ENCODE results near the gene BMI1. TPM values are rescaled to one million over a fixed set of nuclear protein-coding genes. Genes with fewer than 3 reads are reported as not detected.
A peak's percentile ranks its signal among the peaks of the same experiment; 100 is the strongest.

The BMI1 gene
- total and polyA plus RNA-seq, 11 donors = 10.6 to 48.5 (median 31.1) TPM

DNA sequence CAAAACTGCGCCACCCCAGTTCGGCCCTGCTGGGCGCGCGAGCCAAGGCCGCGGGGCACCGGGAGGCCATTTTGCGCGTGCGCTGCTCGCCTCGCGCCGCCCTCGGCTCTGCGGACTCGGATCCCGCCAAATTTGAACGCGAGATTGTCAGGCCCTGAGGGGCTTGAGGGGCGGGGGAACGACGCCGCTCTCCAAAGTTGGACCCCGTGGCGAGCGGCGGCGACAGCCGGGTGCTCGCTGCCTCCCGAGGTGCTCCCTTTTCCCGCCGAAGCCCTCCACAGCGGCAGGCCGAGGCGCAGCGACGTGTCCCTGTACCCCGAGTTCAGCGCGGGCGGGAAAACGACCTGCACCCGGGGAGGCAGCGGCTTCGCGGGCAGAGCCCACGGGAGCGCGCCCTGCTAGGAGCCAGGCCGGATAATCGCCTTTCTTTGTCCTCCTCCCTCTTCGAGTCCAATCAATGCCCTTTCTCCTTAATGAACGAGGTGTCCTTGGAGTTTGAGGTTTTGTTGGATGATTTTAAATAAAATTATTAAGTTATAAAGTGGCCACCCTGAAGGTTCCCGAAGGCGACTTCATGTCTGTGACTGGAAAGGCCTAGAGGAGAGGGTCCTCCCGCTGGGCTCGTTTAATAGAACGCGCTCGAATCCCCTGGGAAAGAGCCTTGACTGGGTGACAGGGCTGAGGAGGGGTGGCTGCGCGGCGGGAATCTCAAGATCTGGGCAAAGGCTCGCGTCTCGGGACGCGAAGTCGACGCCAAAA, 13.7 kb downstream of the BMI1 start:
- H3K36me3 ChIP-seq = peaks cover 0 to 14% (median 7%) of the 10 kb centered on the region in 9 donors
- peaks cover 0 to 7% (median 0%) of the 10 kb centered on the region in 12 donors for H3K9me3 ChIP-seq
- peak overlapping the region; percentile 8 to 65 (median 50) for H3K4me3 ChIP-seq
- H3K4me1 ChIP-seq = peaks cover 9 to 43% (median 22%) of the 10 kb centered on the region in 12 donors
- peak in 2 of 4 donors; percentile 23 to 42 for ATAC-seq
- peak in 3 of 5 donors; percentile 25 to 66 (median 33) for DNase-seq
- TF ChIP-seq, protein P1, sequence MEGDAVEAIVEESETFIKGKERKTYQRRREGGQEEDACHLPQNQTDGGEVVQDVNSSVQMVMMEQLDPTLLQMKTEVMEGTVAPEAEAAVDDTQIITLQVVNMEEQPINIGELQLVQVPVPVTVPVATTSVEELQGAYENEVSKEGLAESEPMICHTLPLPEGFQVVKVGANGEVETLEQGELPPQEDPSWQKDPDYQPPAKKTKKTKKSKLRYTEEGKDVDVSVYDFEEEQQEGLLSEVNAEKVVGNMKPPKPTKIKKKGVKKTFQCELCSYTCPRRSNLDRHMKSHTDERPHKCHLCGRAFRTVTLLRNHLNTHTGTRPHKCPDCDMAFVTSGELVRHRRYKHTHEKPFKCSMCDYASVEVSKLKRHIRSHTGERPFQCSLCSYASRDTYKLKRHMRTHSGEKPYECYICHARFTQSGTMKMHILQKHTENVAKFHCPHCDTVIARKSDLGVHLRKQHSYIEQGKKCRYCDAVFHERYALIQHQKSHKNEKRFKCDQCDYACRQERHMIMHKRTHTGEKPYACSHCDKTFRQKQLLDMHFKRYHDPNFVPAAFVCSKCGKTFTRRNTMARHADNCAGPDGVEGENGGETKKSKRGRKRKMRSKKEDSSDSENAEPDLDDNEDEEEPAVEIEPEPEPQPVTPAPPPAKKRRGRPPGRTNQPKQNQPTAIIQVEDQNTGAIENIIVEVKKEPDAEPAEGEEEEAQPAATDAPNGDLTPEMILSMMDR (IDR thresholded peaks at IDR 0.05) = no peak
- no peak for TF ChIP-seq POLR2A (IDR thresholded peaks at IDR 0.05)
- H3K27me3 ChIP-seq = peaks cover 41 to 66% (median 58%) of the 10 kb centered on the region in 9 donors
- intact Hi-C loops (cut with DNase I) = no loop called here
- H3K27ac ChIP-seq = no peak overlapping the region
- 8 to 12% (median 10%) methylated on average over 44 to 73 of the region's 73 CpGs for WGBS, 4 donors

DNA sequence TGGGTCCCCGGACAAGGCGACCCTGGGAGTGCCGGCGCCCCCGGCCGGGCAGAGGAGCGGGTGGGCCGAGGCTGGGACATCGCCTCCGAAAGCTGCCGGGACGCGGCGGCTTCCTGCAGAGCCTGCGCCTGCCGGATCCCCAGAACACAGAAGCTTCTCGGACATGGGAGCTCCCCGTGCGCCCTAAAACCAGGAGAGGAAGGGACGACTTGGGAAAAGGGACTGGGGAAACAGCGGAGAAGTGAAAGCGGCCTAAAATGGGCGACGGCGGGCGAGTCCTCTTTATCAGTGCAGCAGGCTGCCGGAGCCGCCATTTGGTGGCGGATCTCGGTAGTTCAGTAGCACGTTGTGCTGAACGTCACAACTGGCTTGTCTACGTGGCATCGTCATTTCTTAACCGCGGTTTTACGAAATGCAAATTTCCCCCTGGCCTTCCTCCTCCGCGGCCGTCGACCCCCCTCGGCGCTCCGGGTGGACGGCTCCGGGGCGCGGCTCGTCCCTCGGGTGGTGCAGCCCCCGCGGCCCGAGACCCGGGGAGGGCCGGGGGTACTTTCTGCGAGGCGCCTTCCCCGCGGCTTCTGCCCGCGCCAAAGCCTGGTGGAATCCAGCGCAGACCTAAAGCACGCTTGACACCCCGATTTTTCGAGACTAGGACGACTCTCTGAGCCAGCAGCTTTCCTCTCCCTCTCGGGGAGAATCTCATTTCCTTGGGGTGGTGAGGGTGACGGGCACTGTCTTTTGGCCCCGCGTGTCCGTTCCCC, 14.5 kb downstream of the BMI1 start:
- intact Hi-C loops (cut with DNase I) = no loop called here

DNA sequence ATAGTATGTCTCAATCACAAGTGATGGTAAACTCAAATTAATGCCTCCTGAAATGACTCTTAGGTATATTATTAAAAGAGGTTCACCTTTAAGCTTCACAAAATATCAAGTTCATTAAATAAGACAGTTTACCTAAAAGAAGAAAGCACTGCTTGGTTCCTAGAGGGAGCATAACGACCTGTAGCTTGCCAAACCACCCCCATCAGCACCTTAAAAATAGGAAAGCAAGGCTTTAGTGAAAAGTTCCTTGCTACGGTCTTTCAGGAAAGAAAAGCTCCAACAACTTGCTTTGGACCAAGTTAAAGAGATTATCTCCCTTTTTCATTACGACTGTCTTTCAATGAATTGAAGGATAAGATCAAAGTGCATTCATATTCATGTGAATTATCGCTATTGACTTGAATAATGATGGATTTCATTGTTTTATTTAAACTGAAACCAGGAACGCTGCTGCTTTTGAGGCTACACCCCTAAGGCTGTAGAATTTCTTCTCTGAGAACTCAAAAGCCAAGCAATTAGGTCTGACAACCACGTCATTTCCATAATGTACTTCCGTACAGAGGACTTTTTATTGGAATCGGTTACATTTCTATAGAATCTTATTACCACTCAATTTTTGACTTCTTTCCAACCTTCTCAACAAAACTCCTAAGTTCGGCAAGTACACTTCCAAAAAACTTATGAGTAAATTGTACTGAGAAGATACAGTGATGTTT, 17.4 kb downstream of the BMI1 start:
- Histone ChIP-seq H3K27ac (no peak overlapping the region), H3K36me3 (no peaks in the 10 kb centered on the region), H3K4me3 (no peak overlapping the region), H3K9me3 (peaks cover 0 to 7% (median 0%) of the 10 kb centered on the region in 12 donors), H3K4me1 (peaks cover 10 to 54% (median 30%) of the 10 kb centered on the region in 12 donors), H3K27me3 (peaks cover 53 to 89% (median 83%) of the 10 kb centered on the region in 9 donors)
- no peak for TF ChIP-seq POLR2A (IDR thresholded peaks at IDR 0.05)
- TF ChIP-seq, protein P1 (IDR thresholded peaks at IDR 0.05) = no peak
- ATAC-seq = no peak
- intact Hi-C loops (cut with DNase I) = no loop called here
- WGBS, 4 donors = 14 to 24% (median 20%) methylated on average over 9 of the region's 9 CpGs
- DNase-seq = no peak

More for the DNA sequence above, 14.5 kb downstream of the BMI1 start:
- Histone ChIP-seq H3K36me3 (peaks cover 0 to 6% (median 0%) of the 10 kb centered on the region in 9 donors), H3K27ac (no peak overlapping the region), H3K9me3 (peaks cover 0 to 7% (median 0%) of the 10 kb centered on the region in 12 donors), H3K4me3 (peak overlapping the region; percentile 8 to 65 (median 50)), H3K27me3 (peaks cover 41 to 70% (median 61%) of the 10 kb centered on the region in 9 donors), H3K4me1 (peaks cover 10 to 47% (median 26%) of the 10 kb centered on the region in 12 donors)
- peak in 4 of 5 donors; percentile 32 to 65 (median 50) for DNase-seq
- peak in 3 of 4 donors; percentile 58 to 64 (median 62) for ATAC-seq
- WGBS, 4 donors = 1 to 4% (median 2%) methylated on average over 34 to 71 of the region's 71 CpGs
- TF ChIP-seq, protein P1 (IDR thresholded peaks at IDR 0.05) = peak in 4 of 12 donors; percentile 9 to 25 (median 18)
- TF ChIP-seq POLR2A (IDR thresholded peaks at IDR 0.05) = no peak
